HG03196 (cell line): ENCODE results near the gene DES.

Source experiments
- ATAC-seq: cut with Tn5 transposase; IDR thresholded peaks from one replicate; pipeline ENCODE4 v1.9.1; 2021; ENCODE audit not compliant: unreplicated experiment

The DES gene

DNA sequence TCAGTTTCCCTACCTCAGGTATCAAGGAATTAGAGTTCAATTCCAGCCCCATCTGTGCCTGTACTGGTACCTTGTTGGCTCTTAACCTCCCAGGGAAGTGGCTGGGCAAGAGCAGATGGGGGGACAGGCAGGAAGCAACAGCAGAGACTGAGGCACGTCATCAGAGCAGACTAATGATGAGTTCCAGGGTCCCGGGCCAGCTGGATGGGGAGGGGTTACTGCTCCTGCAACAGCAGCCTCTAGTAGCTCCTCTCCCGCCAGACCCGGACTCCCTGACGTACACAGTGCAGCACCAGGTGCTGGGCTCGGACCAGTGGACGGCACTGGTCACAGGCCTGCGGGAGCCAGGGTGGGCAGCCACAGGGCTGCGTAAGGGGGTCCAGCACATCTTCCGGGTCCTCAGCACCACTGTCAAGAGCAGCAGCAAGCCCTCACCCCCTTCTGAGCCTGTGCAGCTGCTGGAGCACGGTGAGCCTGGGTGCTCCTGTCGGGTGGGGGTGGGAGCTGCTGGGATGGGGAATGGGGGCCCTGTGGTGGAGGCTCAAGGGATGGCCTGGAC, 54.5 kb downstream of the DES start:
- no peak for ATAC-seq

DNA sequence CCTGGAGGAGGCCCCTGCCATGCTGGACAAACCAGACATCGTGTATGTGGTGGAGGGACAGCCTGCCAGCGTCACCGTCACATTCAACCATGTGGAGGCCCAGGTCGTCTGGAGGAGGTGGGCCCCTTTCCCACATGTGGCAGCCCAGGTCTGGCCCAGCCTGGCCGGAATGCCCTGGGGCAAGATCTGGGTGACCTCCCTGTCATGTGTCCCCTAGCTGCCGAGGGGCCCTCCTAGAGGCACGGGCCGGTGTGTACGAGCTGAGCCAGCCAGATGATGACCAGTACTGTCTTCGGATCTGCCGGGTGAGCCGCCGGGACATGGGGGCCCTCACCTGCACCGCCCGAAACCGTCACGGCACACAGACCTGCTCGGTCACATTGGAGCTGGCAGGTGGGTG, 55.3 kb downstream of the DES start:
- ATAC-seq, result no peak

- no peak for ATAC-seq
Measured at GRCh38 chr2:219474285-219475060, 56.3 kb downstream of the DES start.

DNA sequence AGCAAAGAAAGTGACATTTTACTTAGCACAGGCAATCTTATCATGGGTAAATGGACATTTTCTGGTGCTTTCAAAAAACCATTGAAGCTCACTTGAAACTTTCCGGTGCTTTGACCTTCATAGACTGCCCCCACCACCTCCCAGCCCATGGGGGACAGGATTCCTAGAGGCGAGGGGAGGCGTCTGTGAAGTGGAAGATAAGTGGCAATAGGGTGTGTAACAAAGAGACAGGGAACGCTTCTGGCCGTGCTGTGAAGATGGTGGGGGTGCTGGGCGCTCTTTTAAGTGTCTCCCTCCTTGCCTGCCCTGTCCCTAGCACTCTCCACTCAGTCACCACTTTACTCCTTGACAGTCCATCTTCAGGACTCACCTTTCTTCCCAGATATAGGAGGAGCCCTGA, 57.1 kb downstream of the DES start:
- no peak for ATAC-seq

GRCh38 chr2:219475697-219476651, 57.8 kb downstream of the DES start:
- peak; percentile 48 for ATAC-seq
